ENCODE data around the gene STX11.

DNA sequence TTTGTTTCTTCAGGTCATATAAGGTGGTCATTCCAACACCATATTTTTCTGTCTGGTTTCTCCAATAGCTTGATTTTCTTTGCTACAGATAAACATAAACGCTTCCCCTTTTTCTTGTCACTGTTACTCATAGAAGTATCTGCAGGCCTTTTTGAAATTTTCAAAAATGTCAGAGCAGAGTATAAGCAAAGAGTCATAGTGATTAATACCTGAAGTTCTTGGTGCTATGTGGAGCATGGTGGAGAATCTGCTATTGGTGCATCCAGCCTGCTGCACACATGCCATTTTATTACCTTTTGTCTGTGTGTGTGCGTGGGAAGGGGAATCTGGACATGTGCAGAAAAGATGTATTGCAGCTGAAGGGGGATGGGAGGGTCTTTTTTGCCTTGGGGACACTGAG, 19.7 kb downstream of the STX11 start:
- TF ChIP-seq, protein P1, sequence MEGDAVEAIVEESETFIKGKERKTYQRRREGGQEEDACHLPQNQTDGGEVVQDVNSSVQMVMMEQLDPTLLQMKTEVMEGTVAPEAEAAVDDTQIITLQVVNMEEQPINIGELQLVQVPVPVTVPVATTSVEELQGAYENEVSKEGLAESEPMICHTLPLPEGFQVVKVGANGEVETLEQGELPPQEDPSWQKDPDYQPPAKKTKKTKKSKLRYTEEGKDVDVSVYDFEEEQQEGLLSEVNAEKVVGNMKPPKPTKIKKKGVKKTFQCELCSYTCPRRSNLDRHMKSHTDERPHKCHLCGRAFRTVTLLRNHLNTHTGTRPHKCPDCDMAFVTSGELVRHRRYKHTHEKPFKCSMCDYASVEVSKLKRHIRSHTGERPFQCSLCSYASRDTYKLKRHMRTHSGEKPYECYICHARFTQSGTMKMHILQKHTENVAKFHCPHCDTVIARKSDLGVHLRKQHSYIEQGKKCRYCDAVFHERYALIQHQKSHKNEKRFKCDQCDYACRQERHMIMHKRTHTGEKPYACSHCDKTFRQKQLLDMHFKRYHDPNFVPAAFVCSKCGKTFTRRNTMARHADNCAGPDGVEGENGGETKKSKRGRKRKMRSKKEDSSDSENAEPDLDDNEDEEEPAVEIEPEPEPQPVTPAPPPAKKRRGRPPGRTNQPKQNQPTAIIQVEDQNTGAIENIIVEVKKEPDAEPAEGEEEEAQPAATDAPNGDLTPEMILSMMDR (IDR thresholded peaks at IDR 0.05; ENCODE audit: low read length), result no peak
- TF ChIP-seq EZH2phosphoT487 (IDR thresholded peaks at IDR 0.05; ENCODE audit: low read length), result no peak
